ENCODE results near the gene CHD3.

CHD3 gene

GRCh38 chr17:7903154-7904103, 14.8 kb downstream of the CHD3 start:
- DNase-seq, result no peak

- no peak for DNase-seq
Measured at GRCh38 chr17:7909089-7909488, 20.5 kb downstream of the CHD3 start.

DNA sequence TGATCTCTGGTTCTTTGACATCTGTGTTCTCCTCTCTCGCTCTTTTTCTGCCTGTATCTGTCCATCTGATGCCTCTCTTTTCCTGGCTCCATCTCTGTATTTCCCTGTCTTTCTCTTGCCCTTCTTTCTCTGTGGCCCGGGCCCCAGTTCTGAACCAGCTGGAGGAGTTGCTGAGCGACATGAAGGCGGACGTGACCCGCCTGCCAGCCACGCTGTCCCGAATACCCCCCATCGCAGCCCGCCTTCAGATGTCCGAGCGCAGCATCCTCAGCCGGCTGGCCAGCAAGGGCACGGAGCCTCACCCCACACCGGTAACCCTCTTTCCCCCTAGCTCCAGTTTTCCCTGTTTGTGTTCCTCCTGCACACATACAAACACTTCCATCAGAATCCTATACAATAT, 21.7 kb downstream of the CHD3 start:
- no peak for DNase-seq

- no peak for DNase-seq
Measured at GRCh38 chr17:7910711-7911110, 22.1 kb downstream of the CHD3 start.

DNA sequence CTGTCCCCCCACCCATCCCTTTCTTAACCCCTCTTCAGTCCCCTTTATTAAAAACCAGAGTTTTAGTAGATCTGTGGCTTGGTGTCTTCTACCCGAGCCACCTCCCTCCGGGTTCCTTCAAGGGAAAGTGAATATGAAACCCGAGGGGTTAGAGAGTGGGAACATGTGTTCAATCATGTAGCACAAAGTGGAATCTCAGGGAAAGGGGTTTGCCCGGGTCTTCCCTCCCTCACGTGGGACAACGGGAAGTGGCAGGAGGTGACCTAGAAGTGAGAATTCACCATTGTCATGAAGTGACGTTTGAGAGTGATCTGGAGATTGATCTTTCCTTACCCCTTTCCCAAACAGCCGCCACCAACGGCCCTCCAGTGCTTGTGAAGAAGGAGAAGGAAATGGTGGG, 22.5 kb downstream of the CHD3 start:
- no peak for DNase-seq

GRCh38 chr17:7912927-7913524, 24.4 kb downstream of the CHD3 start:
- no peak for DNase-seq

DNA sequence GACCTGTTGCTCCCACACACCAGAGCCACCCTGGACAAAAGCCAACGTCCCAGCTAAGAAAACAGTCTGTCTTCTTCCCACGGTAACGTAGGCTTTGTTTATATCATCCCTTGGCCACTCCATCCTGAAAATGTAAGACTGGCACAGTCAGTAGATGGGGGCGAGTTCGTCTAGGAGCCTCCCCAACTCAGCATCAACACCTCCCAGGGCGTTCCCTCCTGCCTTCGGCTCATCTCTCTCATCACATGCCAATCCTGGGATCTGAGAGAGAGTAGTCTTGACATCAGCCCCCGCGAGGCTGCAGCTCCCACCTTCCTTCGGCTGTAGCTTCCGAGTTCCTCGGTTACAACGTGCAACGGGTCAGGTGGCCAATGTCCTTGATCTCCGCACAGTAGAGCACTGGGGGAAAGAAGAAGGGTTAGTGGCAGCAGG, 26.6 kb downstream of the CHD3 start:
- DNase-seq, result no peak

DNA sequence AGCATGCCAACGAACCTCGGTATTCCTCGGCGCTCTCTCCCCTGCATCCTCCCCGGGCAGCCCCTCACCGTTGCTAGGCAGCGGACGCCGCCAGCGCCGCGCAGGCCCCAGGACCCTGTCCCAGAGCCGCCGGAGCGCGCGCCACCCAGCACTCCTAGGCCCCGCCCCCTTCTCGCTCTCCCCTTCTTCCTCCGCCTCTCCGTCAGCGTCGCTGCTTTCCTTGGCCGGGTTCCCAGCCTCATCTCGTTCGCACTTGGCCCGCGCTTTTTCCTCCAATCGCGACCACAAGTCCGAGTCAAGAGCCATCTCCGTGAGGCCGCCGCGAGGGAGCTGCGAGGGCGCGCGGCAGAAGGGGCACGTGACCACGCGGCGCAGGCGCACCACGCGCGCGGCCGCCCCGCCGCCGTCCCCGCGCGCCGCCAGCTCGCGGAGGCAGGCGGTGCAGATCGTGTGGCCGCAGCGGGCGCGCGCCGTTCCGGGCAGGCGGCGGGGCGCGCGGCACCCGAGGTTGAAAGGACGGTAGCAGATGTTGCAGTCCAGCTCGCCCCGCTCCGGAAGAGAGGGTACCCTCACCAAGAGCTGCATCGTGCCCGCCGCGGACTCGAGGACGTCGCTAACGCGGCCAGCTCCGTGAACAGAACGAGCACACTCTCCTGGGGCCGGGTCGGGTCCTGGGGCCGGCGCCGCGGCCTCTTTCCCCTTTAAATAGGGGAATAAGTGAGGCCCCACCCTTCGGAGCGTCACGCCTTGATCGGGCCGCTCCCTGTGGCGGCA, 27.2 kb downstream of the CHD3 start, which contains the start of gene RNF227:
Gene RNF227, minus strand, starts transcription at position 679 of the 774 bp plus-strand sequence. Its CDS starts 94 bp downstream, at position 585.
- DNase-seq, result peak; percentile 9

DNA sequence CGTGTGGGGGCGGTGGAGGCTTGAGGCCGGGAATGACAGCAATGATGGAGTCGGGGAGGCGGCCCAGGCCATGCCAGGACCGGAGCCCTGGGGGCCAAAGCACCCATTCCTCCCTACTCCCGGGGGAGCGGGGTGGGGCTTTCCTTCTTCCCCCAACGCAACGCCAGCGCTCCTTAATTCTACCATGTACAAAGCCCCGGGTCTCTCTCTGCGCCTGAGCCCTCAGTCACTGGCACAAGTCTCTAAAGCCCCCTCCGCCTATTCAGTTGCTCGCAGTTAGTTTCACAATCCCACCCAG, 27.7 kb downstream of the CHD3 start:
- DNase-seq, result no peak

DNA sequence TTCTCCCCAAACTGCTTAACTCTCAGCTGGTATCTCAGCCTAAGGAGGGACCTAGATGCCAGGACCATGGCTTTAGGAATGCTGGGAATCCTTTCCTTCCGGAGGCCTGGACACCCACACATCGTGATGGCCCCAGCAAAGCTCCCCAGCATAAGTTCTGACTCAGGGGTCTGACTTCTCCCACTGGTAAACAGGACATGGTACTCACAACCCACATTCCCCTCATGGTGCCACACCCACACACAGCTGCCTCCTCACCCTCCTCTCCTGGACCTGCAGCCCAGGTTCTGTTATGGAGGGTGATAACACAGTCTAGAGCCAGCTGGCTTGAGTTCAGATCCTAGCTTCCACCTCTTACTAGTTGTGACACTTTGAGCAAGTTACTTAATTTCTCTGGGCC, 28.2 kb downstream of the CHD3 start:
- no peak for DNase-seq

GRCh38 chr17:7922269-7922844, 33.8 kb downstream of the CHD3 start:
- no peak for DNase-seq

- no peak for DNase-seq
Measured at GRCh38 chr17:7922845-7923628, 34.4 kb downstream of the CHD3 start.

- DNase-seq, result no peak
Measured at GRCh38 chr17:7927596-7927995, 39.0 kb downstream of the CHD3 start.

GRCh38 chr17:7929158-7930023, 40.8 kb downstream of the CHD3 start, which contains the start of gene KCNAB3:
TSS of gene KCNAB3 (minus strand) at chr17:7929856. CDS start at chr17:7929435, 421 bp downstream.
- no peak for DNase-seq

DNA sequence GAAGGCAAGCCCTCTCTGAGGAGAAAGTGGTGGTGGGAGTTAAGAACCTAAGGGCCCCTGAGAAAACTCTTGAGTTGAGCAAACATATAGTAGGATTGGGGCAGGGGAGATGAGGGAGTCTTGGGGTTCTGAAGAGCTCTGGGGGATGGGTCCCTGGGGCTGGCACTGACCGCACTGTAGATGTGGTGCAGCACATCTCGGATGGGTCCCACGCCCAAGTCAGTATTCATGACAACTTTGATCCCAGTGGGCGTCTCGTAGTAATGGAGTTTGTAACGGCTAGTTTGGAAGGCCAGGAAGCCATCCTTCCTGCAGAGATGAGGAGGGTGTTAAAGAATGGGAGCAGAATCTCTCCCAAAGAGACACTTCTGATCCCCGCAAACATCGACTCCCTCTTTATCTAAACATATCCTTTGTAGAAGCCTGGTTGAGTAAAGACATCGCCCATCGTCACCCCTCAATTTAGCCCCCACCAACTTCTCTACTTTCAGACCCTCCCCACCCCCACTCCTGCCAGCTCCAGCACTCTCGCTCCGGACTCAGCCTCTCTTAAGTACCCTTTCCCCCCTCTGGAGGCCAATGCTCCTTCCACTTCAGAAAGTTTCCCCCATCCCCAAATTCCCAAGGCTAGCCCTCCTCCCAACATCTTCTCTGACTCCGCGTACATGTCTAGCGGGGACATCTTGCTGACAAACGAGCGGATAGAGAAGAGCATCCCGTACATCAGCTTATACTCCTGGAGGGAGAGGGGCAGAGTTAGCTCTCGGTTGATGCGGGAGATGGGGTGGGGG, 42.4 kb downstream of the CHD3 start:
- DNase-seq, result no peak

- peak; percentile 51 for DNase-seq
Measured at GRCh38 chr17:7931709-7932482, 43.3 kb downstream of the CHD3 start, which contains the start of the genes CNTROB and TRAPPC1. TSS of gene CNTROB (plus strand) at chr17:7932206. CDS start at chr17:7933080, 874 bp downstream. TSS of gene TRAPPC1 (minus strand) at chr17:7931946. CDS start at chr17:7931829, 117 bp downstream.

DNA sequence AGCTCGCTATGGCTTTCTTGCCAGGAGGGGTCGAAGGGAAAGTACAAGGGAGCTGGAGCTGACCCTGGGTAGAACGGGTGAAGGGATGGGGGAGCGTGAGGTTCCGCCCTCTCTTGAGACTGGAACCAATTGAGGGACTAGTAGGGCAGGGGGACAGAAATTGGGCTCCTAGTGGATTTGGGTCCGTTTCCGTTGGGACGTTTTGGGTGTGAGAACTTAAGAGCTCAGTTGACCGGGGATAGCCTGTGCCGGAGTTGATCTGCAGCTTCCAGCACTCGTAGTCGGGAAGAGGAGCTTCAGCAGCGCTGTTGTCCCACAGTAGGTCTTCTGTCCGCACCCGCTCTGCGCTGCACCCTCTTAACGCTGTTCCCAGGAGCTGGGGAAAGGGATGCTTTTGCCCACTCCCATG, 43.9 kb downstream of the CHD3 start:
- no peak for DNase-seq

DNA sequence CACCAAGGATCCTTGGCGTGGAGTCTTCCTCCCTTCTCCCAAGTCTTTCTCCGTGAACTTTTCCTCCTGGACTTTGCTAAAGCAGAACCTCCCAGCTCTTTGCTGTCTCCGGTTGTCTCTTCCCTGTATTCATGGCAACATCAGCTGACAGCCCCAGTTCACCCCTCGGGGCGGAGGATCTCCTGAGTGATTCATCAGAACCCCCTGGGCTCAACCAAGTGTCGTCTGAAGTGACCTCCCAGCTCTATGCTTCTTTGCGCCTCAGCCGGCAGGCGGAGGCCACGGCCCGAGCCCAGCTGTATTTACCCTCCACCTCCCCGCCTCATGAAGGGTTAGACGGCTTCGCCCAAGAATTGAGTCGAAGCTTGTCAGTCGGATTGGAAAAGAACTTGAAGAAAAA, 44.4 kb downstream of the CHD3 start:
- no peak for DNase-seq

DNA sequence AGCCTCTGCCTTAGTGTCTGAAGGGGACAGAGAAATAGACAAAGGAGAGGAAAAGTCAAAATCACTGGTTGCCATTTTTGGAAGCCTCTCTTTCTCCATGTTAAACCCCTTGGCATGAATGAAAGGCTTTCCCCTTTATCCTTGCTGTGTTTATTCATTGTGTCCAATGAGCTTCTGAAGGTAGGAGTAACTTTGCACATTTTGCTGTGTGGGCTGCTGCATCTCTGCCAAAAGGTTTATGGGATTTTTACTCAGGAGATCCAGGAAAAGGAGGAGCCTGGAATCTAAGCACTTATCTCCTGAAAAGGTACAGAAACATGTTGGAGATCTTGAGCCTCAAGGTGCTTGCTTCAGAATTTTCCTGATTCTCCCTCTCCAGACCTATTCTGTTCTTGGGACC, 47.3 kb downstream of the CHD3 start:
- no peak for DNase-seq
